ENCODE measurements around the gene C1orf226. TPM values are rescaled to one million over a fixed set of nuclear protein-coding genes. Genes with fewer than 3 reads are reported as not detected.
"Not testable (repeated sequence)": the region's sequence is repeated elsewhere in the genome, so short reads cannot be mapped to it uniquely, and the experiment has no call there.

C1orf226 gene
- total and polyA plus RNA-seq, 2 experiments from 2014 or later = 2.7 to 12.5 TPM

- peak; percentile 24 for DNase-seq (ENCODE audit: low spot score)
- not testable (repeated sequence) for H4K20me1 ChIP-seq (replicated peaks; ENCODE audit: insufficient read depth); H3K27ac Mint-ChIP-seq; H3K79me2 ChIP-seq (replicated peaks; ENCODE audit: insufficient read depth); H3K27ac ChIP-seq (ENCODE audit: low read depth); H3K9me2 ChIP-seq (ENCODE audit: insufficient read depth); H3K4me1 Mint-ChIP-seq; H3K4me2 ChIP-seq; H3K4me3 Mint-ChIP-seq; H3K4me3 ChIP-seq; H3K27me3 ChIP-seq (ENCODE audit: insufficient read depth); H3K9me3 Mint-ChIP-seq; H3K36me3 Mint-ChIP-seq (ENCODE audit: low read depth); H3K36me3 ChIP-seq (ENCODE audit: insufficient read depth); H3F3A ChIP-seq (replicated peaks; ENCODE audit: low read depth); H3K27me3 Mint-ChIP-seq (ENCODE audit: insufficient read depth, low read depth, poor library complexity); ATAC-seq; H3K4me1 ChIP-seq (ENCODE audit: insufficient read depth)
- H2AFZ ChIP-seq = peak overlapping the region; percentile 92; the same call in 1 of the 2 replicates
Measured at GRCh38 chr1:162432977-162433713, 51.6 kb downstream of the C1orf226 start.

MicroRNA genes within 50 kb of the gene (microRNA counts, 767-probe panel; counts per million panel counts)
- microRNA hsa-miR-556-3p (not detected), microRNA hsa-miR-556-5p (not detected)

Small RNAs within 50 kb of the gene (microRNA-seq; reads per million reads assigned to microRNA genes)
- 7.5 reads per million, percentile 27 among the genes with 10 or more reads in this experiment for gene MIR556

Small RNAs within 50 kb of the gene (small RNA-seq; reads per million reads assigned to genes)
- gene MIR556 (ENCODE audit: low replicate concordance) = 0.07 reads per million
- gene RNA5SP61 (ENCODE audit: low replicate concordance) = not detected

Other genes with a start within 250 kb of the C1orf226 start
- not detected in 2 replicates for gene SPATA46, start 4.9 kb upstream of the C1orf226 start, total RNA-seq (2014; rRNA removed; shearing (Covaris generic))
- not detected in 2 replicates for gene SPATA46, start 4.9 kb upstream of the C1orf226 start, polyA plus RNA-seq (2016; fragmentation: Nextera tagmentation; extraction: Ambion mirVana)
- gene SH2D1B, start 30.4 kb downstream of the C1orf226 start, total RNA-seq (2014; rRNA removed; shearing (Covaris generic)) = not detected in 2 replicates
- not detected in 2 replicates for gene SH2D1B, start 30.4 kb downstream of the C1orf226 start, polyA plus RNA-seq (2016; fragmentation: Nextera tagmentation; extraction: Ambion mirVana)
- gene UHMK1, start 116.1 kb downstream of the C1orf226 start, total RNA-seq (2014; rRNA removed; shearing (Covaris generic)) = 28.3 and 30.2 TPM in 2 replicates
- gene UHMK1, start 116.1 kb downstream of the C1orf226 start, polyA plus RNA-seq (2016; fragmentation: Nextera tagmentation; extraction: Ambion mirVana) = 7.2 and 8.6 TPM in 2 replicates
- gene UAP1, start 180.0 kb downstream of the C1orf226 start, total RNA-seq (2014; rRNA removed; shearing (Covaris generic)) = 32.9 and 33.3 TPM in 2 replicates
- gene UAP1, start 180.0 kb downstream of the C1orf226 start, polyA plus RNA-seq (2016; fragmentation: Nextera tagmentation; extraction: Ambion mirVana) = 24.0 and 26.7 TPM in 2 replicates